Activated CD4-positive, alpha-beta T cell treated with anti-CD3 and anti-CD28 coated beads, Interleukin-2, amount 50 U/mL, for 1 hour (primary cell): Measurements from ENCODE around the gene P3H4.
A peak's percentile ranks its signal among the peaks of the same experiment; 100 is the strongest.

ENCODE experiments used
- DNase-seq: peaks from one replicate; pipeline ENCODE4 v3.0.0-alpha.2; 2020

Gene P3H4

DNA sequence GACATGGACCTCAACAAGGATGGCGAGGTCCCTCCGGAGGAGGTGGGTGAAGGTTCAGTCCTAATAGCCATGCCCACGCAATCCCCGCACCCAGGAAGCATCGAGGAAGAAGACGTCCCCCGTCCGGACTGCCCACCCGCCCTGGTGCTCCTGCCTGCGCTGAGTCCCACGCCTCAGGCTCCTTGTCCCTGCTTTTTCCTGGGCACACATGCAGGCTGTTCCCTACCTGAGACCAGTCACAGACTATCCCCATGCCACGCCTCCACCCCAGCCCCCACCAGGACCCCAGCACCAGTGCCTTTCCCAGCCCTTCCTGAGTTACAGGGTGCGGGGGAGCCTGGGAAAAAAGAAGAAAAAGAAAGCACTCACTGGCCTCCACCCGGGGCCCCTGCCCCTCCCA, 10.0 kb upstream of the P3H4 start:
- DNase-seq = no peak

DNA sequence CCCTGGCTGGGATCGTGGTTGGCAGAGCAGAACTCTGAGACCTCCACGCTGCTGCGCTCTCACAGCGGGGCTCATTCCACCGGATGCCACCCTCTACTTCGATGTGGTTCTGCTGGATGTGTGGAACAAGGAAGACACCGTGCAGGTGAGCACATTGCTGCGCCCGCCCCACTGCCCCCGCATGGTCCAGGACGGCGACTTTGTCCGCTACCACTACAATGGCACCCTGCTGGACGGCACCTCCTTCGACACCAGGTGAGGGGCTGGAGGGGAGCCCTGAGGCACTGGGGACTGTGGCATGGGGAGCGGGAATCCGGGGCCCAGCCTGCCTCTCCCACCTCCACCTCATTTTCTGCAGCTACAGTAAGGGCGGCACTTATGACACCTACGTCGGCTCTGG, 6.3 kb upstream of the P3H4 start:
- no peak for DNase-seq

DNA sequence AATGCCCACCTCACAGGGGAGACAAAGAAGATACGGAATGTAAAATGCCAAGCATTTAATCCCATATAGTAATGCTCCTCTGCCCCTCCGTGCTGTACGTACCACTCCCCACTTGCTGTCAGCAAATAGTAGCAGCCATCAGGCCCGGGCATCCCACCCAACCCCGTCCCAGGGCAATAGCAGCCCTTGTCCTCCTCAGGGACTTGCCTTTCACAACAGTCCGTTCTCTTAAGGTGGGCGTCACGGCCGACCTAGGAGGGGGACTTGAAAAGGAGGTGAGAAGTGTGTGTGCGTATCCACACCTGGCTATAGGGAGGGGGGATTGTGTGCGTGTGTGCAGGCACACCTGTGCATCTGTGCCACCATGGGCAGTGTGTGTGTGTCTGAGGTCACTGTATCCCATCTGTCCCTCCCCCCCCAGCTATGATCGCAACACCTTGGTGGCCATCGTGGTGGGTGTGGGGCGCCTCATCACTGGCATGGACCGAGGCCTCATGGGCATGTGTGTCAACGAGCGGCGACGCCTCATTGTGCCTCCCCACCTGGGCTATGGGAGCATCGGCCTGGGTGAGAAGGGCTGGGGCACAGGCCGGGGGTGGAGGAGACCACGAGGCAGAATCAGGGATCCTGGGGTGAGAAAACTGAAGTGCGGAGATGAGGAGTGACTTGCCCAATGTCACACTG, 5.0 kb upstream of the P3H4 start:
- DNase-seq = no peak

DNA sequence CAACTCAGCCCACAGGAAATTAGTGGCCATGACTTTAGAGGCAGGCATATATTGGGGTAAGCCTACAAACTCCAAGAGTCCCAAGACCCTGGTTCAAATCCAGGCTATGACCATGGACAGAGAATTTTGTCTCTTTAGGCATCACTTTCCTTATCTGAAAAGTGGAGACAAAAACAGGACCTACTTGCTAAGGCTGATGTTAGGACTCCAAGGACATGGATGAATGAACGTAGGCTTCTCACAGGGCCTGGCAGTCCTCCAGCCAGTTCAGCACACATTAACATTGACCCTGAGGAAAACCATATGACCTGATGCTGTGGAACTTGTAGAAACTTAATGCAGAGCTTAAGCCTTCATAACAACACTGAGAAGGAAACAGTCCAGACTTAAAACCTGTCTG, 2.4 kb upstream of the P3H4 start:
- no peak for DNase-seq

DNA sequence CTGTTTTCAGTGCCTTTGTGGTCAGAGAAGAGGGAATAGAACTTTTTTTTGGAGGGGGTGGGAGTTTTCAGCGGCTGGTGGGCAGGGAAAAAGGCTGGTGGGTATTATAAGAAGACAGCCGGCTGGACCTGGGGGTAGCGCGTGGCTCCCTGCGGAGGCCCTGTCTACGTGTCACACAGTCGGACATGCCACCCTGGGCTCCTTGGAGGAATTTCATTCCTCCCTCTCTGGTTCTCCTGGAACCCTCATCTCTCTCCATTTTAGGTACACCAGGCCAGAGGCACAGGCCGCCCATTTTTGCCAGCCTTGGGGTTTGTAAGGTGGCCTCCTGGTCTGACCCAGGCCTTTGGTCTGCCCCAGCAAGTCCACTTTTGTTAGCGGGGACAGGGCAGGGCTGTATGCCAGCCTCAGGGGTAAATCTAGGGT, 2.0 kb upstream of the P3H4 start:
- DNase-seq = no peak

DNA sequence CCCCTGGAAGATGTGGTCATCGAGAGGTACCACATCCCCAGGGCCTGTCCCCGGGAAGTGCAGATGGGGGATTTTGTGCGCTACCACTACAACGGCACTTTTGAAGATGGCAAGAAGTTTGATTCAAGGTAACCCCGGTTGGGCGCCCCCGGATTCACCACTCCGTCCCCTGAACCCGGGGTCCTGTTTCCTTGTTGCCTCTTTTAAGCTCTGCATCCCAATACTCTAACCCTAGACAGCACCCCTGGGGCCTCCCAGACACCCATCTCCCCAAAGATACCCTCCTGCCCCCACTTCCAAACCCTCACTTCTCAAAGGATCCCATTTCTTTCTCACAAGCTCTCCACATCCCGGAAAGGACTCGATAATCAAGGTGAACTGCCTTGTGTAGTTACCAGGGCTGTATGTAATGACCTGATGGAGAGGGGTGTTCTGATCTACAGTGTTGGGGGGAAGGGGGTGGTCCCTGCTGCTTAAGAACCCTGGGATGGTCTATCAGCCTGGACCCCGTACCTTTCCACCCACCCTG, 1.5 kb upstream of the P3H4 start:
- DNase-seq = no peak

DNA sequence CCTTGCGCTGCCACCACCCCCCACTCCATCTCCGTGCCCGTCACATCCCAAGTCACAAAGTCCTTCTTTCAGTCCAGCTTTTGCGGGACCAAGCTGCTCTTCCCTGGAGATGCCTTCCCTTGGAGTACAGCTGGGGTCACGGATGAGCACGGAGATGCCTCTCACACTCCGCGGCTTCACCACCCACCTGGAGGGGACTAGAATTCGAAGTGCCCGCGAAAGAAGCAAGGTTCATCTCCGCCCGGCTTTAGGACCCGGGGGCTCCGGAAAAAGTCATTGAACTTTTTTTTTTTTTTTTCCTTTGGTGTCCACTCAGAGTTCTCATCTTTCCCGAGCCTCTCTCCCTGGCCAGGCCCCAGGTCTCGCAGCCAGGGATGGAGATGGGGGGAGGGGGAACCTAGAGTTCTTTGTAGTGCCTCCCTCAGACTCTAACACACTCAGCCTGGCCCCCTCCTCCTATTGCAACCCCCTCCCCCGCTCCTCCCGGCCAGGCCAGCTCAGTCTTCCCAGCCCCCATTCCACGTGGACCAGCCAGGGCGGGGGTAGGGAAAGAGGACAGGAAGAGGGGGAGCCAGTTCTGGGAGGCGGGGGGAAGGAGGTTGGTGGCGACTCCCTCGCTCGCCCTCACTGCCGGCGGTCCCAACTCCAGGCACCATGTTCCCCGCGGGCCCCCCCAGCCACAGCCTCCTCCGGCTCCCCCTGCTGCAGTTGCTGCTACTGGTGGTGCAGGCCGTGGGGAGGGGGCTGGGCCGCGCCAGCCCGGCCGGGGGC, 817 bp upstream of the P3H4 start, which contains the start of gene FKBP10:
Gene FKBP10 (plus strand): TSS at position 624 of the 771 bp plus-strand sequence. CDS start 31 bp downstream, at position 655.
- DNase-seq = peak; percentile 36

DNA sequence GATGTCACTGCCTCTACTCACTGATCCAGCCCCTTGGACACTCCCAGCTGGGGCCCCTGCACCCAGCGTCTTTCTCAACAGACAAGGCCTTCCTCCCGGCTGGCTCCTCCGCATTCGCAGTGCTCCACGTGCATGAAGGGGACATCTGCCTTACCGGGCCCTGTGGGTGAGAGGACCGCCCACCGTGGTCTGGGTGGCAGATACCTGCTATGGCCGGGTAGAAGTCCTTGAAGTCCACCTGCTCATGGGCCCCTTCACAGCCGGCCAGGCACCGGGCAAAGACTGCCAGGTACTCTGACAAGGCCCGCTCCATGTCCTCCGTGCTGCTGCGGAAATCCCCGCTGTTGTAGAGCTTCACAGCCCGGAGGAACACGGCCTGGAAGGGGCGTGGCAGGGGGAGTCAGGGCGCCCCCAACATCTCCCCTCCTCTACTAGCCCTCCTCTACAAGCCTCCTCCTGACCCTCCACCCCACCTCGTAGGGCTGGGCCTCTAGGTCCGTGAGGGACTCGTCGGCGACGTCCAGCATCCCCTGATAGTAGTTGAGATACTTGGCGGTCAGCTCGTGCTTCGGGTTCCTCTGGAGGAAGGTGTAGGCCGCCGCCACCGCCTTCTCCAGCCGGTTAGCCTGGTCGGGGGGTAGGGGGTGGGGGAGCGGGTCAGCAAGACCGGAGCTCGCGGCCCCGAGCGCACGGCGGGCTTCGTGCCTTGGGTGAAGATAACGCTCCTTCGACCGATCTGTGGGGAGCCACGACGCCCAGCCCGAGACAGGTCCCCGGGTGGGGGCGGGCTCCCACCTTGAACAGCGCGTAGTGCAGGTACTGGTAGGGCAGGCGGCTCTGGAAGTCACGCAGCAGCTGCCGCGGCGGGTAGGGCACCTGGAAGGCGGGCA, 845 bp downstream of the P3H4 start:
- DNase-seq = no peak

DNA sequence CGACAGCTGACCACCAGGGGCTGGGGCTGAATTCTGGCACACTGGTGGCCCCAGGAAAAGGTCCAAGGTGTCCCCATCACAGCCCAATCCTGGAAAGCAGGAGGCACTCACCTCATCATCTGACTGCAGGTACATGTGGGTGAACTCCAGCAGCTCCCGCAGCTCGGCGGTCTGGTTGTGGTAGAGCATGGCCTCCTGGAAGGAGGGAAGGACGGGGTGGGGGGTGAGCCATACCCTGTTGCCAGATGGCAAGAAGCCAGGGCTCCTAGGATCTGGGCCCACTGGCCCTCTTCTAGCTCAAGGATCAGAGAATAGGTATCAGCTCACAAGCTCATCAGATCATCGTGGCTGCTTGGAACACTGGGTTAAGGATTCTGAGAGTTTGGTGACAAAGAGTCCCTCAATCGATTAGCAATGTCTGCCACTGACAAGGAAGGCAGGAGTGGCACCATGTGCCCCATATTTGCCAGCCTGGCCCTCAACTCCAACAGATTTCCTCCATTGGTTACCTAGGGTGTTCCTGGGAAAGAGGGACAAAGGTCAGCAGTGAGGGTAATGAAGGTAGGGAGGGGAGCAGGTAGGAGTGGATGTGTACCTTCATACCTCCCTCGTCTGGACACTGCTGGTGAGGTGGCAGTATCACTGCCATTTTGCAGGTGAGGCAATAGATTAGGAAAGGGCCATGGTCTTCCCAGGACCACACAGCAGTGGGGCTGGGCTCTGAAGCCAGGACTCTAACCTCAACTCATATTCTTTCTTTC, 4.9 kb downstream of the P3H4 start:
- DNase-seq = no peak

DNA sequence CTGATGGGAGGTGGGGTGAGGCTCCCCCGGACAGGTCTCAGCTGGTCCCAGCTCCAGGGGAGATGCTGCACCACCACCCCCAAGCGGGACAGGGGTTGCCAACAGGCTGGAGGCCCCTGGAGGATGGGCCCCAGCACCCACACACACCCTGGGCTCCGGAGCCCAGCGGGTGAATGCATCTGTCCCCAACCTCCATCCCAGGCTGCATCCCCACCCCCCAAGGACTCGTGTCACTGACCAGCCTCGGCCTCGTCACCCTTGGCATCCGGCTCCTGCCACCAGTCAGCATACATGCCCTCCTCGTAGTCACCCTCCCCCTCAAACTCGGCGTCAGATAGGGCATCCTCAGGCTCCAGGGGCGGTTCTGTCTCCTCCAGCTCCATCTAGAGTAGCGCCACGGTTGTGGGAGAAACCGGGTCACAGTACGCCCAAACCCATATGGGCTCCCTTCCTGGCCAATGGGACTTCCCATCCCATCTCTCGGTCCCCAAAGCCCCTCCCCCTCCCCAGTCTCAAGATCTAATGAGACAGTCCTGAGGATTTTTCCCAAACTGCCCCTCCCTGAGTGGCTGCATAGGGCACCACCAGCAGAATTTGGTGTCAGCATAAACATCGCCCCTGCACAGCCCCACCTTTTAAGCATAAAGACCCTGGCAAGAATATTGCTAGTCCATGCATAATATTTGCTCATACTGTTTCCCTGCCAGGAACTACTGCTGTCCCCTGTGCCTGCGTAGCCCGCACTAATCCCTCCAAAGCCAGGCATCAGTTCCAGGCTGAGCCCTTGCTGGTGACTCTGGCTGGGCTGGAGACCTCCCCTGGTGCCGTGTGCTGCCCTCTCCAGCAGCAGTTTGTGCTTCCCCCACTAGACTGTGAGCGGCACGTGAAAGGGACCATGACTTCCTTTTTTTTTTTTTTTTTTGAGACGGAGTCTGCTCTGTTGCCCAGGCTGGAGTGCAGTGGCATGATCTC, 8.4 kb downstream of the P3H4 start:
- DNase-seq = no peak

DNA sequence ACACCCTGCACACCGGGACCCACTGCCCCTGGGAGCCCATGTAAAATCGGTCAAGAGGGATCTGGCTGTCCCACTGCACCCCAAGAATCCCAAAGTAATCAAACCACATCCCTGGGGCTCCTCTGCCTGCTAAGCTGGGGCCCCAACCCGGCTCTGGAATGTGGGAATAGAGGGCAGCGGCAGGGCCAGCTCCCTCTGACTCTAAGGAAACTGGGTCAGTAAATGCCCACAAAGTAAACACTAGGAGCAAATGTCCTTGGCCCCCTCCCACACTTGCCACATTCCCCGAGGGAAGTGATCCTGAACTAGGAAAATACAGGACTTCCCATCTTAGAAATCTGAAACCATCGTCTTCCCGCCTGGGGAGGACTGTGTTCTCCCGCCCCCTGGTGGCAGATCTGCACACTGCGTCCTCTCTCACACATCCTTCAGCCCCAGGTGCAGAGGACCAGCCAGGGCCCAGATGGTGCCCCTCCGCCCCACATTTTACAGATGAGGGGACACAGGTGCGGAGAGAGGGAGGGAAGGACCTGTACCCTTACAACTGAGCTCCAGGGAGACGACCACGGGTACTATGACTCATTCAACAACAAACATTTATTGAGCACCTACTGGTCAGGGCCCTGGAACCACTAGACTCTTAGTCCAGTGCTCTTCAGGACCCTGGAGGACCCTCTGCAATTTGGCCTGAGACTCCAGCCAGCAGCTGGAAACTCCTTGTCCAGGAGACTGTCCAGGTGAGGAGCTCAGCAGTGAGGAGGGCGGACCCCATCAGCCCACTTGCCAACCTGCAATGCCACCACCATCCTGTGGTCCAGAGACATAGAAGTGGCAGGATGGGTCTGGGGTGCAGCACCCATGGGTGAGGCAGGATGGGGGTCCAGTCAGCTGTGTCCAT, 10.1 kb downstream of the P3H4 start:
- peak; percentile 75 for DNase-seq

DNA sequence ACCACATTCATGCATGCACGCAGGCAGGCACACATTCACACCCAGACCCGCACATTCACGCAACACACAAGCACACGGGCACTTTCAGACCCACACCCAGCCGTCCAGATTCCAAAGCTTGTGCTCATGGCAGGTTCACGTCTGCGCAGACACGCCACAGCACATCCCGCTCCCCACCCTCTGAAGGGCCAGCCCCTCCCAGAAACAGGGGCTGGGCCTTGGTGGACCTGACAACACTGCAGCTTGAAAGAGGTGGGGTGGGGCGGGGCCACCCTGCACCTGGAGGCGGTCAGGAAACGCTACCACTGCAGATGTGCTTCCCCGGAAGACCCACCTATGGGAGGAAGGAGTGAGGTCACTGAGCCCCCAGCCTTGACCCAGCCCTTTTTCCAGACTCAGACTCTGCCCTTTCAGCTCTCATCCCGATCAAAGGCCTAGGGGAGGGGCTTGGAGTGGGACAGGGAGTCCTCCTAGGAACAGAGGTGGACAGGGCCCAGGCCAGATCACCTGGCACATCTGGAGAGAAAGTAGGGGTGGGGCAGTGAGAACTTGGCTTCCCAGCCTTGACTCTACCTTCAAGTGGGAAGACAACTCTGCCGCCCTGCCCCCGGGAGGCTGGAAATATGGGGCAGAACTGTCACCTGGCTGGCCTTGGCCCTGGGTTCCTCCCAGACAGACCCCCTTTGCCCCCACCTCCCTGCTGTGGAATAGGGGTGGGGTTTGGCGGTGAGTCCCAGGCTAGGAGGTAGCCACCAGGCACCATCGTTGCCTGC, 11.0 kb downstream of the P3H4 start:
- DNase-seq = no peak

DNA sequence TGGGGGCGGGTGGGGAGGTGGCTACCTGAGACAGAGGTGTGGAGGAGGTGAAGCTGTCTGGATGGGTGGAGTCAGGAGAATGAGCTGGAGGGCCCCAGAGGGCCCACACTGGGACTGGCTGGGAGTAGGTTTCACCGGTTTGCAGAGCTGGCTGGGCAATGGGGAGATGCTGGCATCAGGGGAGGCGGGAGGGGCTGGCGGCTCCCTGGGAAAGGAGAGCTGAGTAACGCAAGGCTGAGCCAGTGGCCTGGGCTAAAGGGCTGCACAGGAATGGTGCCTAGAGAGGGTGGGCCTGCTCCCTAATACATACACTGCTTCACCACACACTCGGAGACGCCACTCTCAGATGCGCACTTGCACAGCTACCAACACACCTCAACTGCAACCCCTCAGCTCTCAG, 12.4 kb downstream of the P3H4 start:
- no peak for DNase-seq

DNA sequence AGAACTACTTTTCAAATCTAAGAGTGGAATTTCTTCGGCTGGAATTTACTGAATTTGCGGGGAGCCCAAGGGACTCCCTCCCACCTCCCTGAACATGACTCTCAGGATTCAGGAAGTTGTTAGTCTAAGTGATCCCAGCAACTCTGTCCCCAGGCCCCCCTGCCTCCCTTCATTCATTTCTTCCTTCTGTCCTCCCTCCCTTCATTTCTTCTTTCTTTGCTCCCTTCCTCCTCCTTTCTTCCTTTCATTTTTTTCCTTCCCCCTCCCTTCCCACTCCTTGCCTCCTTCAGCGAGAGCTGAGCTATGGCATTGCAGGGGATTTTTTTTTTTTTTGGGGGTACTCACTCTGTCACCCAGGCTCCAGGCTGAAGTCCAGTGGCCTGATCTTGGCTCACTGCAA, 14.4 kb downstream of the P3H4 start:
- no peak for DNase-seq

DNA sequence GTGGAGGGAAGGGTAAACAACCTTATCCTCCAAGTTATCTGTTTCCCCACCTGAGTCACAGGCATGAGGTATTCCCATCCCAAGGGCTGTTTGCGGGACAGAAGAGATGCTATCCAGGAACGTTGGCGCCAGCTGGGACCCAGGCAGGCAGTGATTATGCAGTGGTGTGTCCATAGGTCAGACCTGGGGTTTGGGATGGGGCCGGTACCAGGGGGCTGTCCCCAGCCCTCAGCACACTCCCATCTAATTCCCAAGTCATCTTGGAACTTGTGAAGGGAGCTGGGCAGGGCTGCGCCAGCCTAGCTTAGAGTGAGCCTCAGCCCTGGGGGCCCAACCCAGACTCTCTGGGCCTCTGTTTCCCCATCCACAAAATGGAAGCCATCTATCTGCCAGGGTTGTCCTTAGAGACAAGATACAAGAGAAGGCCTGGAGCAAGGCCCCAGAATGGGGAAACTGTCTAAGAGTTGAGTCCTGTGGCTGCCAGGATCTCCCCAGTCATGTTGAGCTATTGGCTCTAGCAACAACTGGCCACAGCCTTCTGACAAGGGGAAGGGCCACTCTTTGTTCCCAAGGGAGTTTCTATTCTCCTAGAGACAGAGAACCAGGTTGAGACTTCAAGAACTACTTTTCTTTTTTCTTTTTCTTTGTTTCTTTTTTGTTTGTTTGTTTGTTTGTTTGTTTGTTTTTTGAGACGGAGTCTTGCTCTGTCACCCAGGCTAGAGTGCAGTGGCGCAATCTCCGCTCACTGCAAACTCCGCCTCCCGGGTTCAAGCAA, 15.4 kb downstream of the P3H4 start:
- DNase-seq = no peak

DNA sequence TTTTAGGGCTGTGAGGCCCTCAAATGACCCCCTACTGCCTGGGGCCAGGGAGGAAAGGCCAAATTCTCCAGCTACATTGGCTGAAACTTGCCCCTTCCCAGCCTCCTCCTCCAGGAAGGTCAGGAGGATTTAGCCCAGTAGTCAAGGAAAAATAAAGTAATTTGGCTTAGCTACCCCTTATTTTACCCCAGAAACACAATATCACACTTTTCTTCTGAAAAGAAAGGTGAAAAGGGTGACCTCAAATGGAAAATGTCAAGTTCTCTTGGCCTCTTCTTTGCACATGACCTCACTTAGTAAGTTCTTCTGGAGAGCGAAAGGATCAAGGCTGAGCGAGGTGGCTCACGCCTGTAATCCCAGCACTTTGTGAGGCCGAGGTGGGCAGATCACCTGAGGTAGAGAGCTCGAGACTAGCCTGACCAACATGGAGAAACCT, 17.2 kb downstream of the P3H4 start:
- DNase-seq = no peak

DNA sequence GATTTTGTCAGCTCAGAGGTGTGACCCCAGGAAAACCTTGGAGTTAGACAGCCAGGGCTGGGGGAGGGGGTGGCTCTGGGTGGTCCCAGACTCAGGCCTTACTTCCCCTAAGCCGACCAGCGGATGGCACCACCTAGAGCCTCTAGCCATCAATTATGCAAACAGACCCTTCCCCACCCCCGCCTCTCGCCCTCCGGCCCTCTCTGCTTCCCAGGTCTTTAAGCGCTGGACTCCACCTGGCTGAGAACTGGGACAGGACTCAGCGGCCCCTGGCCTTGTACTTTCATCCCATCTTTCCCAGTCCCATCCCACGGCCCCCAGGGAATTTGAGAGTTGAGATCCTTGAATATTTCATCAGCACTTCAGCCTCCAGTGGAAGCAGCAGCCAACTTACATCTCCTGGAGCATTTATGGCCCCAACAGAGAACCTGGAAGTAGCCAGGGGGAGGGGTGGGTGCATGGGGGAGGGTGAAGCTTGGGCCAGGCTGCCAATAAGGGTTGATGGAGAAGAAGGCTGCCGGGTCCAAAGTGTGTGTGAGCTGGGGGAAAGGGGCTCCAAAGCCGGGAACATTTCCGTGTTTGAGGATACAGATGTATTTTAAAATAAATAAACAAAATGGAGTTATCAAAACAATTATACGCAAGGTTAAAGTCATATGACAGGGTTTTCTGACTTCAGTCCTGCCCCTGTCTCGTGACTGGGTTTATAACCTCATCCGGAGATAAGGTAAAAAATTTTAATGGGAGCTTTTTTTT, 17.8 kb downstream of the P3H4 start:
- no peak for DNase-seq
